Nephron progenitor cell (in vitro differentiated cells): ENCODE data around the gene AKAP5.

Source experiments
- DNase-seq: peaks from one replicate; pipeline ENCODE4 v3.0.0; 2021
- H3K27ac Mint-ChIP-seq: 2 replicates; pipeline ENCODE4 v1.8.0; 2021; ENCODE audit warnings: mild to moderate bottlenecking, moderate library complexity, mixed read lengths
- H3K27me3 Mint-ChIP-seq: 2 replicates; pipeline ENCODE4 v1.8.0; 2021; ENCODE audit warnings: mild to moderate bottlenecking, low read depth, mixed read lengths; ENCODE audit not compliant: poor library complexity
- H3K36me3 Mint-ChIP-seq: 2 replicates; pipeline ENCODE4 v1.8.0; 2021; ENCODE audit warnings: low read depth, mixed read lengths
- H3K4me1 Mint-ChIP-seq: 2 replicates; pipeline ENCODE4 v1.8.0; 2021; ENCODE audit warnings: mixed read lengths
- H3K4me3 Mint-ChIP-seq: 2 replicates; pipeline ENCODE4 v1.8.0; 2021; ENCODE audit warnings: mild to moderate bottlenecking, moderate library complexity, mixed read lengths
- H3K9me3 Mint-ChIP-seq: 2 replicates; pipeline ENCODE4 v1.8.0; 2021; ENCODE audit warnings: mild to moderate bottlenecking, moderate library complexity, mixed read lengths
- CTCF ChIP-seq: fragments of 200-600 bp; sonication (generic); IDR thresholded peaks from 2 replicates; pipeline ENCODE4 v1.5.0; 2021; ENCODE audit warnings: antibody characterized with exemption

Gene AKAP5

GRCh38 chr14:64439141-64439540 lies 26.2 kb upstream of the AKAP5 start:
- Mint-ChIP-seq H3K9me3 (no peaks in the 10 kb centered on the region), H3K27ac (no peak overlapping the region), H3K4me1 (peaks cover 5% of the 10 kb centered on the region), H3K27me3 (peaks cover 6% of the 10 kb centered on the region), H3K4me3 (no peak overlapping the region), H3K36me3 (peaks cover 72% of the 10 kb centered on the region)
- DNase-seq, result no peak
- no peak for TF ChIP-seq CTCF

- no peak overlapping the region for H3K27ac Mint-ChIP-seq
- peaks cover 3% of the 10 kb centered on the region for H3K27me3 Mint-ChIP-seq
- H3K4me3 Mint-ChIP-seq, result no peak overlapping the region
- peaks cover 60% of the 10 kb centered on the region for H3K36me3 Mint-ChIP-seq
- H3K9me3 Mint-ChIP-seq, result no peaks in the 10 kb centered on the region
- H3K4me1 Mint-ChIP-seq, result peaks cover 18% of the 10 kb centered on the region
- DNase-seq, result no peak
- no peak for TF ChIP-seq CTCF
Observed at GRCh38 chr14:64440494-64440893, 24.8 kb upstream of the AKAP5 start.

- no peak for DNase-seq
Observed at GRCh38 chr14:64442300-64442988, 22.9 kb upstream of the AKAP5 start.

GRCh38 chr14:64444140-64444539 lies 21.2 kb upstream of the AKAP5 start:
- H3K27me3 Mint-ChIP-seq, result peaks cover 3% of the 10 kb centered on the region
- no peak overlapping the region for H3K4me3 Mint-ChIP-seq
- no peaks in the 10 kb centered on the region for H3K9me3 Mint-ChIP-seq
- H3K27ac Mint-ChIP-seq, result peak overlapping the region; percentile 96
- peaks cover 46% of the 10 kb centered on the region for H3K36me3 Mint-ChIP-seq
- TF ChIP-seq CTCF, result no peak
- peaks cover 27% of the 10 kb centered on the region for H3K4me1 Mint-ChIP-seq
- no peak for DNase-seq

More at GRCh38 chr14:64442300-64442988, 22.9 kb upstream of the AKAP5 start:
- Mint-ChIP-seq H3K27me3 (peaks cover 3% of the 10 kb centered on the region), H3K9me3 (no peaks in the 10 kb centered on the region), H3K36me3 (peaks cover 46% of the 10 kb centered on the region), H3K4me3 (no peak overlapping the region), H3K4me1 (peaks cover 27% of the 10 kb centered on the region), H3K27ac (peak overlapping the region; percentile 66)
- no peak for TF ChIP-seq CTCF

- H3K27me3 Mint-ChIP-seq, result peaks cover 3% of the 10 kb centered on the region
- TF ChIP-seq CTCF, result no peak
- H3K4me1 Mint-ChIP-seq, result peaks cover 27% of the 10 kb centered on the region
Observed at GRCh38 chr14:64444984-64445845, 20.1 kb upstream of the AKAP5 start.

More at GRCh38 chr14:64444984-64445845, 20.1 kb upstream of the AKAP5 start:
- peak; percentile 25 for DNase-seq
- Mint-ChIP-seq H3K27ac (peak overlapping the region; percentile 96), H3K9me3 (no peaks in the 10 kb centered on the region), H3K36me3 (peaks cover 47% of the 10 kb centered on the region), H3K4me3 (peak overlapping the region; percentile 44)
